Left lung (tissue), 10 donors: ENCODE measurements around the gene RAD21L1. TPM values are rescaled to one million over a fixed set of nuclear protein-coding genes. Genes with fewer than 3 reads are reported as not detected.
"Not testable (repeated sequence)": the region's sequence is repeated elsewhere in the genome, so short reads cannot be mapped to it uniquely, and the experiment has no call there.

Experiments used
- ATAC-seq: fragments of 200-7000 bp; cut with Tn5 transposase; one replicate; pipeline ENCODE4 v1.9.1; 2020; ENCODE audit warnings: moderate library complexity
- DNase-seq, 4 donors: peaks; one replicate each; pipeline ENCODE4 v3.0.0-alpha.2; 2013 to 2020
- H3K27ac ChIP-seq, 2 donors: fragments of 200-600 bp; sonication (generic) in 1 of 2; one replicate each; pipeline versions ENCODE4 v1.5.0 to v1.8.0; 2020 to 2021
- H3K27me3 ChIP-seq, 2 donors: fragments of 200-600 bp; sonication (generic) in 1 of 2; one replicate each; pipeline versions ENCODE4 v1.5.0 to v1.8.0; 2020 to 2021
- H3K36me3 ChIP-seq, 2 donors: fragments of 200-600 bp; sonication (generic) in 1 of 2; one replicate each; pipeline versions ENCODE4 v1.5.0 to v1.8.0; 2020 to 2021
- H3K4me1 ChIP-seq, 2 donors: fragments of 200-600 bp; one replicate each; pipeline ENCODE4 v1.8.0; 2021
- H3K4me3 ChIP-seq, 2 donors: fragments of 200-600 bp; sonication (generic) in 1 of 2; one replicate each; pipeline versions ENCODE4 v1.5.0 to v1.8.0; 2020 to 2021; ENCODE audit warnings: mild to moderate bottlenecking in 1 of 2
- H3K9me3 ChIP-seq, 2 donors: fragments of 200-600 bp; sonication (generic) in 1 of 2; one replicate each; pipeline versions ENCODE4 v1.5.0 to v1.8.0; 2020 to 2021
- intact Hi-C, 2 donors: fragments of 100-400 bp; cut with DNase I; formaldehyde crosslinking; loops; one replicate each; pipeline versions ENCODE4 v1.11.2 to v1.14.2; 2022
- polyA plus RNA-seq, 6 donors: library from polyadenylated mRNA; unstranded; fragments of 120-200 nt; gene quantifications; one replicate each; pipeline ENCODE4 v1.2.1, GENCODE V29; 2013; ENCODE audit not compliant: insufficient read length in 6 of 6
- total RNA-seq, 2 donors: library from RNA; stranded (reverse); fragmentation: NEBNext Ultra II Directional; extraction: Animal tissue kit (Norgen Biotek cat#: 25700); gene quantifications; one replicate each; pipeline ENCODE4 v1.2.1, GENCODE V29; 2021
- TF ChIP-seq, protein P1 (sequence below), 2 donors: fragments of 200-600 bp; sonication (generic) in 1 of 2; IDR thresholded peaks; one replicate each; pipeline versions ENCODE4 v1.5.0 to v1.8.0; 2021; ENCODE audit warnings: antibody characterized with exemption in 2 of 2
- donor health status: DM: no; HTN: yes; CAD: no.
- donor health status: DM: no; HTN: no; CAD: no.

Gene RAD21L1
- total and polyA plus RNA-seq, 8 donors, result not detected

DNA sequence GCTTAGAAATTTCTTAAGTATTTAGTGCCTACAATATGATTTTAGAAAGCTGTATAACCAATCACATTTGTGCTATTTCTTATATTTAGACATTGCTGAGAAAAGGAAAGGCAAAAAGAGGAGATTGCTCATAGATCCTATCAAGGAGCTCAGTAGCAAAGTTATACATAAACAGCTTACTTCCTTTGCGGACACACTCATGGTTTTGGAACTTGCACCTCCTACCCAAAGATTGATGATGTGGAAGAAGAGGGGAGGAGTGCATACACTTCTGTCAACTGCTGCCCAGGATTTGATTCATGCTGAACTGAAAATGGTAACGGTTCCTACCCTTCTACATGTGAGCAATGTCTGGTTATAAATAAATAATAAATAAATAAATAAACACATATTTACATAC, 16.7 kb downstream of the RAD21L1 start:
- TF ChIP-seq, protein P1, sequence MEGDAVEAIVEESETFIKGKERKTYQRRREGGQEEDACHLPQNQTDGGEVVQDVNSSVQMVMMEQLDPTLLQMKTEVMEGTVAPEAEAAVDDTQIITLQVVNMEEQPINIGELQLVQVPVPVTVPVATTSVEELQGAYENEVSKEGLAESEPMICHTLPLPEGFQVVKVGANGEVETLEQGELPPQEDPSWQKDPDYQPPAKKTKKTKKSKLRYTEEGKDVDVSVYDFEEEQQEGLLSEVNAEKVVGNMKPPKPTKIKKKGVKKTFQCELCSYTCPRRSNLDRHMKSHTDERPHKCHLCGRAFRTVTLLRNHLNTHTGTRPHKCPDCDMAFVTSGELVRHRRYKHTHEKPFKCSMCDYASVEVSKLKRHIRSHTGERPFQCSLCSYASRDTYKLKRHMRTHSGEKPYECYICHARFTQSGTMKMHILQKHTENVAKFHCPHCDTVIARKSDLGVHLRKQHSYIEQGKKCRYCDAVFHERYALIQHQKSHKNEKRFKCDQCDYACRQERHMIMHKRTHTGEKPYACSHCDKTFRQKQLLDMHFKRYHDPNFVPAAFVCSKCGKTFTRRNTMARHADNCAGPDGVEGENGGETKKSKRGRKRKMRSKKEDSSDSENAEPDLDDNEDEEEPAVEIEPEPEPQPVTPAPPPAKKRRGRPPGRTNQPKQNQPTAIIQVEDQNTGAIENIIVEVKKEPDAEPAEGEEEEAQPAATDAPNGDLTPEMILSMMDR (IDR thresholded peaks at IDR 0.05), result no peak
- DNase-seq (no peak), ATAC-seq (no peak)
- peaks cover 0 to 3% of the 10 kb centered on the region in 2 donors for H3K27me3 ChIP-seq
- peaks cover 0 to 4% of the 10 kb centered on the region in 2 donors for H3K4me1 ChIP-seq
- H3K27ac ChIP-seq, result no peak overlapping the region
- intact Hi-C loops, result no loop called here
- no peak overlapping the region for H3K4me3 ChIP-seq
- H3K9me3 ChIP-seq, result no peaks in the 10 kb centered on the region
- H3K36me3 ChIP-seq, result no peaks in the 10 kb centered on the region

DNA sequence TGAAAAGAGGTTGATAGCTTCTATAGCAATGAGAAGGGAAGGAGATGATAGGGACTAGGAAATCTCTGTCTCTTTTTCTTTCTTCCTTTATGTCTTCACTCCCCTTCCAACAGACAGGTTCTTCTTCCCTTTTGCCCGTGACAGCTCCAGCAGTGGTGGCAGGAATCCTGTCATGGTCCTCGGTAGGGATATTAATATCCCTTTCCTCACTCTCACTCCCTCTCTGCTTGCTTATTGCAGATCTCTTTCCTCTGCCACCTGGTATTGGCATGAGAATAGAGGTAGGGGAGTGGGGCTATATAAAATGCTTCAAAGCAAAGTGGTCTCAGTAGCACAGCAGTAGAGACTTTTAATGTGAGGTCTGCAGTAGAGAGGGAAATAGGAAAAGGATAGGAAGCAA, 19.7 kb downstream of the RAD21L1 start:
- H3K27me3 ChIP-seq, result no peaks in the 10 kb centered on the region
- no peaks in the 10 kb centered on the region for H3K9me3 ChIP-seq
- no peak overlapping the region for H3K27ac ChIP-seq
- H3K4me3 ChIP-seq, result no peak overlapping the region
- TF ChIP-seq, protein P1 (IDR thresholded peaks at IDR 0.05), result no peak
- ATAC-seq (no peak), DNase-seq (no peak)
- peaks cover 0 to 4% of the 10 kb centered on the region in 2 donors for H3K4me1 ChIP-seq
- H3K36me3 ChIP-seq, result no peaks in the 10 kb centered on the region
- intact Hi-C loops, result no loop called here

DNA sequence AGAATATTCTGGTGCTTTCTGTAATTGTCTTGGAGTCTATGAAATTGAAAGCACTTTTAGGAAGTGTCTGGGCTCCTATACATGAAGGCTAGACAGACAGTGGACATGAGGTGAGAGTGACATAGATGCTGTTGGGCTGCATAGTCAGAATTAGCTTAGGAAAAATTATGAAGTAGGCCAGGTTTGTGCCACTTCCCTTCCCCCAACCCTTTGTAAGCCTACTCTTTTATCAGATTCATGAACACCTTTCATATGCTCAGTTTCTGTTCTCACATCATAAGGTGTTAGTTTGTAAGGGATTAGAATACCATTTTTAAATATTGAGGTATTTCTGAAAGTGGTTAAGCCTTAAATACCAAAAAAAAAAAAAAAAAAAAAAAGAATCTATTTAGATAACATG, 21.8 kb downstream of the RAD21L1 start:
- H3K36me3 ChIP-seq, result no peaks in the 10 kb centered on the region
- no peaks in the 10 kb centered on the region for H3K9me3 ChIP-seq
- no peak overlapping the region for H3K27ac ChIP-seq
- H3K27me3 ChIP-seq, result no peaks in the 10 kb centered on the region
- DNase-seq (no peak), ATAC-seq (no peak)
- H3K4me1 ChIP-seq, result no peaks in the 10 kb centered on the region
- no peak overlapping the region for H3K4me3 ChIP-seq
- TF ChIP-seq, protein P1 (IDR thresholded peaks at IDR 0.05), result no peak
- intact Hi-C loops, result no loop called here

DNA sequence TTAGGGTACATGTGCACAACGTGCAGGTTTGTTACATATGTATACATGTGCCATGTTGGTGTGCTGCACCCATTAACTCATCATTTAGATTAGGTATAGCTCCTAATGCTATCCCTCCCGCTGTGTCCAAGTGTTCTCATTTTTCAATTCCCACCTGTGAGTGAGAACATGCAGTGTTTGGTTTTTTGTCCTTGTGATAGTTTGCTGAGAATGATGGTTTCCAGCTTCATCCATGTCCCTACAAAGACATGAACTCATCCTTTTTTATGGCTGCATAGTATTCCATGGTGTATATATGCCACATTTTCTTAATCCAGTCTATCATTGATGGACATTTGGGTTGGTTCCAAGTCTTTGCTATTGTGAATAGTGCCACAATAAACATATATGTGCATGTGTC, 24.4 kb downstream of the RAD21L1 start:
- DNase-seq, H3K27ac ChIP-seq, H3K9me3 ChIP-seq, H3K4me1 ChIP-seq, ATAC-seq, H3K4me3 ChIP-seq, H3K36me3 ChIP-seq, intact Hi-C loops: not testable (repeated sequence)
- peaks cover 0 to 18% of the 10 kb centered on the region in 2 donors for H3K27me3 ChIP-seq

DNA sequence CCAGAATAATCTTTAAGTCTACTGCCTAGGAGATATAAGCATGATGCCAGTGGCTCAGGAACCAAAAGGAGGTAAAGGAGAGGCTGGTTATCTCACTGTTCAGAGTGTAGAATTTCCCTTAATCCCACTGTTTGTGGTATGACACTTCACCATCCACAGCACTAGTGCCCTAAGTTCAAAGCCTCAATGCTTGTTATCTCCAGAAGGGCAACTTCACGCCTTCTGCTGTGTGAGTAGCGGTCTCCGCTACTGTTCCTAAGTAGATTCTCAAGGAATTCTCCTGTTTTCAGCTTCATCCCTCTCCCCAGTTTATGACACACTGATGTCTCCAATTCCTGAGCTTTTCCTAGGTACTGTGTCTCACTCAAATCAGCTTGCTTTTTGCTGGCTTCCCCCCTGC, 26.6 kb downstream of the RAD21L1 start:
- H3K27ac ChIP-seq, result no peak overlapping the region
- intact Hi-C loops, result no loop called here

DNA sequence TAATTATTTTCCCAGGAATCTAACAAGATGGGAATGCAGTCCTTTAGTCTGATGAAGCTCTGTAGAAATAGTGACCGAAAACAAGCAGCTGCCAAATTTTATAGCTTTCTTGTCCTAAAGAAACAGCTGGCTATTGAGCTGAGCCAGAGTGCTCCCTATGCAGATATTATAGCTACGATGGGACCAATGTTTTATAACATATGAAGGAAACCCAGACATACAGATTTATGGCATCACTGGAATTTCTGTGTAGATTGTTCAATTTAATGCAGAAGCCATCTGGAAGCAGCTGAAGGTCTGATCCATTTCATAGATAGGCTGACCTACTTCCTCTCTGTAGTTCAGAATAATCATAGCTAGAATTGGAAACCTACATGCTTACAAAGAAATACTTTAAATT, 28.4 kb downstream of the RAD21L1 start:
- intact Hi-C loops, result no loop called here
- H3K4me3 ChIP-seq, result no peak overlapping the region
- TF ChIP-seq, protein P1 (IDR thresholded peaks at IDR 0.05), result no peak

More for the DNA sequence above, 26.6 kb downstream of the RAD21L1 start:
- TF ChIP-seq, protein P1 (IDR thresholded peaks at IDR 0.05), result no peak
- no peak for ATAC-seq
- Histone ChIP-seq H3K4me3 (no peak overlapping the region), H3K4me1 (no peaks in the 10 kb centered on the region), H3K9me3 (no peaks in the 10 kb centered on the region), H3K27me3 (peaks cover 8 to 23% of the 10 kb centered on the region in 2 donors), H3K36me3 (no peaks in the 10 kb centered on the region)
- no peak for DNase-seq

More for the DNA sequence above, 28.4 kb downstream of the RAD21L1 start:
- H3K9me3 ChIP-seq, result no peaks in the 10 kb centered on the region
- H3K27ac ChIP-seq, result no peak overlapping the region
- no peak for ATAC-seq
- no peaks in the 10 kb centered on the region for H3K36me3 ChIP-seq
- H3K27me3 ChIP-seq, result peaks cover 8 to 23% of the 10 kb centered on the region in 2 donors
- peak in 1 of 4 donors; percentile 60 for DNase-seq
- H3K4me1 ChIP-seq, result no peaks in the 10 kb centered on the region
